Peyer's patch (tissue), 4 donors: ENCODE results near the gene TPRG1L. TPM values are rescaled to one million over a fixed set of nuclear protein-coding genes. Genes with fewer than 3 reads are reported as not detected.

Experiments
- DNase-seq, 3 donors: peaks; one replicate each; pipeline ENCODE4 v3.0.0-alpha.2; 2017 to 2019
- H3K27ac ChIP-seq, 4 donors: fragments of 200-600 bp; sonication (generic); one replicate each; pipeline ENCODE4 v1.5.1; 2016 to 2019
- H3K27me3 ChIP-seq, 2 donors: fragments of 200-600 bp; sonication (generic); one replicate each; pipeline ENCODE4 v1.5.1; 2019
- H3K36me3 ChIP-seq, 3 donors: fragments of 200-600 bp; sonication (generic); one replicate each; pipeline ENCODE4 v1.5.1; 2016 to 2019
- H3K4me1 ChIP-seq, 4 donors: fragments of 200-600 bp; sonication (generic); one replicate each; pipeline ENCODE4 v1.5.1; 2016 to 2019
- H3K4me3 ChIP-seq, 4 donors: fragments of 200-600 bp; sonication (generic); 1 replicate in 3 of 4; 2 replicates in 1 of 4; pipeline ENCODE4 v1.5.1; 2016 to 2019; ENCODE audit warnings: mild to moderate bottlenecking in 1 of 4
- H3K9me3 ChIP-seq, 4 donors: fragments of 200-600 bp; sonication (generic); one replicate each; pipeline ENCODE4 v1.5.1; 2016 to 2019; ENCODE audit warnings: mild to moderate bottlenecking in 1 of 4
- POLR2A ChIP-seq, 2 donors: fragments of 450-650 bp; IDR thresholded peaks; one replicate each; pipeline ENCODE4 v1.5.1; 2017; ENCODE audit warnings: antibody characterized with exemption in 2 of 2, mild to moderate bottlenecking in 2 of 2, moderate library complexity in 2 of 2
- total RNA-seq, 4 donors: library from RNA; depleted of rRNA; stranded (reverse); fragments of >200 nt; gene quantifications; one replicate each; pipeline ENCODE4 v1.1.0, GENCODE V29; 2016
- TF ChIP-seq, protein P1 (sequence below), 6 experiments: fragments of 450-650 bp in 4 of 6; fragments of 200-600 bp in 2 of 6; sonication (generic) in 1 of 6; IDR thresholded peaks; one replicate each; pipeline ENCODE4 v1.5.1; 2017 to 2019; ENCODE audit warnings: antibody characterized with exemption in 6 of 6, mild to moderate bottlenecking in 3 of 6, moderate library complexity in 1 of 6

Gene TPRG1L
- total RNA-seq, 4 donors from 2014 or later: 16.5 to 93.9 (median 71.3) TPM

- peaks cover 0 to 91% (median 0%) of the 10 kb centered on the region in 3 donors for H3K36me3 ChIP-seq
- no peak for TF ChIP-seq POLR2A (IDR thresholded peaks at IDR 0.05)
- TF ChIP-seq, protein P1, sequence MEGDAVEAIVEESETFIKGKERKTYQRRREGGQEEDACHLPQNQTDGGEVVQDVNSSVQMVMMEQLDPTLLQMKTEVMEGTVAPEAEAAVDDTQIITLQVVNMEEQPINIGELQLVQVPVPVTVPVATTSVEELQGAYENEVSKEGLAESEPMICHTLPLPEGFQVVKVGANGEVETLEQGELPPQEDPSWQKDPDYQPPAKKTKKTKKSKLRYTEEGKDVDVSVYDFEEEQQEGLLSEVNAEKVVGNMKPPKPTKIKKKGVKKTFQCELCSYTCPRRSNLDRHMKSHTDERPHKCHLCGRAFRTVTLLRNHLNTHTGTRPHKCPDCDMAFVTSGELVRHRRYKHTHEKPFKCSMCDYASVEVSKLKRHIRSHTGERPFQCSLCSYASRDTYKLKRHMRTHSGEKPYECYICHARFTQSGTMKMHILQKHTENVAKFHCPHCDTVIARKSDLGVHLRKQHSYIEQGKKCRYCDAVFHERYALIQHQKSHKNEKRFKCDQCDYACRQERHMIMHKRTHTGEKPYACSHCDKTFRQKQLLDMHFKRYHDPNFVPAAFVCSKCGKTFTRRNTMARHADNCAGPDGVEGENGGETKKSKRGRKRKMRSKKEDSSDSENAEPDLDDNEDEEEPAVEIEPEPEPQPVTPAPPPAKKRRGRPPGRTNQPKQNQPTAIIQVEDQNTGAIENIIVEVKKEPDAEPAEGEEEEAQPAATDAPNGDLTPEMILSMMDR (IDR thresholded peaks at IDR 0.05): no peak
- no peak overlapping the region for H3K4me3 ChIP-seq
- no peak overlapping the region for H3K27ac ChIP-seq
- no peak for DNase-seq
- peaks cover 0 to 9% (median 0%) of the 10 kb centered on the region in 4 donors for H3K4me1 ChIP-seq
- no peaks in the 10 kb centered on the region for H3K27me3 ChIP-seq
- no peaks in the 10 kb centered on the region for H3K9me3 ChIP-seq
Observed at GRCh38 chr1:3630914-3631313, 6.1 kb downstream of the TPRG1L start.

DNA sequence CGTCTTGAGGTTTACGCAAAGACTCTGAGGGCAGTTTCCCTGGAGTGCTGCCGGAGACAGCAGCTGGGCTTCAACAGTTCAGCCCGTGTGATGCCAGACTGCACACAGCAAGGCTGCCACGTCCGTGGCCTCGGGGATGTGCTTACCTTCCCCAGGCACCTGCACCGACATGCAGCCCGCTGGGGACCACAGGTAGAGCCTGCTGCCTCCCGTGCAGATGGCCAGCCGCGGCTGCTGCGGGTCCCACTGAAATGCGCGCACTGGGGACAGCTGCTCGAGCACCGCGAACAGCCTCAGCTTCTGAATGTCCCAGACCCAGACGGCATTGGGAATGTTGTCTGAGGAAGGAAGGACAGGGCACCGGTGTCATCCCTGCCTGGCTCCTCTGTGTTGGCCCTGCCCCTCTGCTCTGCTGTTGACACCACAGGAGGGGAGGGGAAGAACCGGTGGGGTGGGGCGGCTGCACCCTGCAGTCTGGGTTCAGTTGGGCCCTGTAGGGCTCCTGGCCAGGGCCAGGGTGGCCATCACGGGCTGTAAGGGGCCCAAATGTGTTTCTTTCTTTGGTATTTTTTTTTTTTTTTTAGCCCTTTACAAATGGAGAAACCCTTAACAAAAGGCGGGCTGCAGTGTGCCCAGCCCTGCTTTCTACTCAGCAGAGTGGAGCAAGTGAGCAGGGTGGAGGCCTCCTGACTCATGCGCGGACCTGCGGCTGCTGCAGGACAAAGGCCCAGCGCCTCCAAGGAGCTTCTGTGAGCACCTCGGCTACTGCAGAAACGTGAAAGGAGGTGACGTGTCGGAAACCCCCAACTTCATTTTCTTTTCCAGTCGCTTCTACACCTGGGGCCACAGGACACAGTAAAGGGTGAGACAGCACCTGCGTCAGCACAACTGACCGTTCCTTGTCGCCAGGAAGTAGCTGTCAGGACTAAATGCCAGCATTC, 6.8 kb downstream of the TPRG1L start:
- no peak for DNase-seq
- Histone ChIP-seq H3K4me1 (peaks cover 0 to 2% (median 0%) of the 10 kb centered on the region in 4 donors), H3K27me3 (no peaks in the 10 kb centered on the region), H3K27ac (no peak overlapping the region), H3K36me3 (peaks cover 0 to 96% (median 0%) of the 10 kb centered on the region in 3 donors), H3K9me3 (no peaks in the 10 kb centered on the region), H3K4me3 (no peak overlapping the region)
- no peak for TF ChIP-seq POLR2A (IDR thresholded peaks at IDR 0.05)
- TF ChIP-seq, protein P1 (IDR thresholded peaks at IDR 0.05): no peak

GRCh38 chr1:3632298-3632697, 7.5 kb downstream of the TPRG1L start:
- Histone ChIP-seq H3K27me3 (no peaks in the 10 kb centered on the region), H3K36me3 (peaks cover 0 to 96% (median 0%) of the 10 kb centered on the region in 3 donors), H3K4me3 (no peak overlapping the region), H3K27ac (no peak overlapping the region), H3K4me1 (no peaks in the 10 kb centered on the region), H3K9me3 (no peaks in the 10 kb centered on the region)
- no peak for DNase-seq
- no peak for TF ChIP-seq POLR2A (IDR thresholded peaks at IDR 0.05)
- TF ChIP-seq, protein P1 (IDR thresholded peaks at IDR 0.05): no peak

DNA sequence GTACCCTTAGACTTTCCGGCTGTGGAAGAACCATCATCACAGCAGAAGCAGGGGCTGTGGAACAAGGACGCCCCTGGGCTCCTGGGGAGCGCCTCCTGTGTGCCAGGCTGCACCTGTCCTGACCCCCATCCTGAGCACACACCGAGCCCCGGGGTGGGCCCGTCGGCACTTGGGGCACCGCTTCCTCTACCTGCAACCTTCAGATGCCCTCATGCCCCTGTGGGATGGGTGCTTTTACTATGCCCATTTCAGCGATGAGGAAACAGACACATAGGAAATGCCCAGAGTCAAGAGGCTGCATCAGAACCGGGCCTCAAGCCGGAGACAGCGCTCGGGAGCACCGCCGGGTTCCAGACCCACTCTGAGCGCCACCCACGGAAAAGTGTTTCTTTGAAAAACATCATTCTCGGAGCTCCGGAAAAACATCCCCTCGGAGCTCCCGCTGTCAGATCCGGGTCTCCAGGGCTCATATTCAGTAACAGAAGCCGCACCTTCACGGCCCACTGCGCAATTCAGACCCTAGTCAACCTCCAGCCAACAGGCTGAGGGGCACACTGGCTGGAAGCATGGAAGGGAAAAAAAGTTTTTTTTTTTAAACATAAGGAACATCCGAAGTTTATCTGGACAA, 8.0 kb downstream of the TPRG1L start:
- Histone ChIP-seq H3K36me3 (peaks cover 0 to 96% (median 0%) of the 10 kb centered on the region in 3 donors), H3K9me3 (no peaks in the 10 kb centered on the region), H3K4me1 (no peaks in the 10 kb centered on the region), H3K27me3 (no peaks in the 10 kb centered on the region), H3K27ac (no peak overlapping the region), H3K4me3 (no peak overlapping the region)
- DNase-seq: no peak
- TF ChIP-seq, protein P1 (IDR thresholded peaks at IDR 0.05): no peak
- no peak for TF ChIP-seq POLR2A (IDR thresholded peaks at IDR 0.05)

- Histone ChIP-seq H3K4me1 (no peaks in the 10 kb centered on the region), H3K9me3 (no peaks in the 10 kb centered on the region), H3K27ac (no peak overlapping the region), H3K4me3 (no peak overlapping the region), H3K36me3 (peaks cover 0 to 96% (median 0%) of the 10 kb centered on the region in 3 donors), H3K27me3 (no peaks in the 10 kb centered on the region)
- no peak for DNase-seq
- TF ChIP-seq, protein P1 (IDR thresholded peaks at IDR 0.05): no peak
- no peak for TF ChIP-seq POLR2A (IDR thresholded peaks at IDR 0.05)
Observed at GRCh38 chr1:3633344-3634058, 8.7 kb downstream of the TPRG1L start.
